ENCODE measurements around the gene STON1.
"Not testable (repeated sequence)": the region's sequence is repeated elsewhere in the genome, so short reads cannot be mapped to it uniquely, and the experiment has no call there.

Gene STON1, protein sequence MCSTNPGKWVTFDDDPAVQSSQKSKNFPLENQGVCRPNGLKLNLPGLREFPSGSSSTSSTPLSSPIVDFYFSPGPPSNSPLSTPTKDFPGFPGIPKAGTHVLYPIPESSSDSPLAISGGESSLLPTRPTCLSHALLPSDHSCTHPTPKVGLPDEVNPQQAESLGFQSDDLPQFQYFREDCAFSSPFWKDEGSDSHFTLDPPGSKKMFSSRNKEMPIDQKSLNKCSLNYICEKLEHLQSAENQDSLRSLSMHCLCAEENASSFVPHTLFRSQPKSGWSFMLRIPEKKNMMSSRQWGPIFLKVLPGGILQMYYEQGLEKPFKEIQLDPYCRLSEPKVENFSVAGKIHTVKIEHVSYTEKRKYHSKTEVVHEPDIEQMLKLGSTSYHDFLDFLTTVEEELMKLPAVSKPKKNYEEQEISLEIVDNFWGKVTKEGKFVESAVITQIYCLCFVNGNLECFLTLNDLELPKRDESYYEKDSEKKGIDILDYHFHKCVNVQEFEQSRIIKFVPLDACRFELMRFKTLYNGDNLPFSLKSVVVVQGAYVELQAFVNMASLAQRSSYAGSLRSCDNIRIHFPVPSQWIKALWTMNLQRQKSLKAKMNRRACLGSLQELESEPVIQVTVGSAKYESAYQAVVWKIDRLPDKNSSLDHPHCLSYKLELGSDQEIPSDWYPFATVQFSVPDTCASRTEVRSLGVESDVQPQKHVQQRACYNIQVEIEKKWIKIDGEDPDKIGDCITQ

DNA sequence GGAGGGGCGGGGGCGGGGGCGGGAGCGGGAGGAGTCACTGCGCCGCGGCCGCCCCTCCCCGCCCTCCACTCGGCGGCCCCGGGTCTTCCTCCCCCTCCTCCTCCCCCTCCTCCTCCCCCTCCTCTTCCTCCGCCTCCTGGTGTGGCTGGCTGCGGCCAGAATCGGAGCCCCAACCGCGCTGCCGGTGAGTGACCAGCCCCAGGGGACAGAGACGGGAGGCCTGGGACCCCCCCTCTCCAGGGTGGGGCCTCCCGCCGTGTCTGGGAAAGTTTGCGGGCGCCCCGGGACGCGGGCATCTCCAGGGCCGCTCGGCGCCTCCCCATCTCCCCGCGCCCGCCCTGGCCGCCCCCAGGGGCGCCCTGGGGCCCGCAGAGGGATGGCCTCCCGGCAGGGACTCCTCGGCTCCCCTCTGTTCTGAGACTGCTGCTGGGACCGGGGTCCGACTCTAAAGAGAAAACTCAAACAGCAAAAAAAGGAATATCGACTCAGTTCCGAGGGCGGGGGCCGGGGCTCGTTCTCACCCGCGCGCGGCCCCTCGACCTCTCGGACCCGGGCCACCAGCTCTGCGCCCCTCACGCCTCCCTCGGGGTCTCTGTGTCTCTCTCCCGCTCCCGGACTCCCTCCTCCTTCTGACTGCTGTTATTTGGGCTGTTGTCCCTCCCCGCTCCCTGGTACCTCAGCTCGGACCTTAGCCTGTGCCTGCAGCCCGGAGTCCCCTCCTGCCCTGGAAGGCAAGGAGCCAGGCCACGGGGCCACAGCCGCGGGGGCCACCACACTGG is at the start of gene STON1:
Gene STON1, plus strand, starts transcription at position 122 of the 779 bp plus-strand sequence. CDS start 50,480 bp downstream, outside the sequence.
- DNase-seq (ENCODE audit: low read depth), result peak; percentile 25

DNA sequence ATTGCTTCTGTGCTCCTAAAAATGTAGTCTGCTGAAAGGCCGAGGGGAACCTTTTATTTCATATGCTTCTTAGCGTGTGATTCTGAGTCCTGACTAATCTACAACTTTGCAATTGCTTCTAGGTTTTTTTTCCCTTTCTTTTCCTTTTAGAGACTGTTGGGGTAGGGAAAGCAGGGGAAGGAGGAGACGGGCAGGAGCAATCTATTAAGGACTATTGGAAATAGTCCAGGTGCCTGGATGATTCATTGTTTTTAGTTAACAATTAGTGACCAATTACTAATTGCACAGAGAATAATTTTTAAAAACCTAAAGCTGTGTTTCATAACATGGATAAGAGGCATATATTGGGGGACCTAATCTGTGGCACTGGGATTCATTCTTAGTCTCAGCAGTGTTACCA is 49.4 kb upstream of the STON1 start:
- DNase-seq (ENCODE audit: low read depth), result no peak

DNA sequence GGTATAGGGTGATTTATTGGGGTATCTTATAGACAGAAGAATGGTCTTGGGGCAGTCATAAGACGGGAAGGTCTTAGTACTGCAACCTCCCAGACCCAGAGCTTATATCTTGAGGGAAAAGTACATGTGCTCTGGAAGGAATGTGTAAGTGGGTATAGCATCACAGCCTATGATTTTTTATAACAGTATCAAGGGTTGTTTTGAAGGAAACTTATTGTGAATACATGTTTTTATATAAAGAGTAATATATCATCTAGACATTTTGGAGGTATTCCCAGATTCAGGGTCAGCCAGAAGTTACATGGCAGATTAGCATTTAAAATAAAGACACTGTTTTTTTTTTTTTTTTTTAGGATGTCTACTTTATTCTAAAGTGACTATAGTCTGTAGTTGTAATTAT is 47.6 kb upstream of the STON1 start:
- no peak for DNase-seq (ENCODE audit: low read depth)

DNA sequence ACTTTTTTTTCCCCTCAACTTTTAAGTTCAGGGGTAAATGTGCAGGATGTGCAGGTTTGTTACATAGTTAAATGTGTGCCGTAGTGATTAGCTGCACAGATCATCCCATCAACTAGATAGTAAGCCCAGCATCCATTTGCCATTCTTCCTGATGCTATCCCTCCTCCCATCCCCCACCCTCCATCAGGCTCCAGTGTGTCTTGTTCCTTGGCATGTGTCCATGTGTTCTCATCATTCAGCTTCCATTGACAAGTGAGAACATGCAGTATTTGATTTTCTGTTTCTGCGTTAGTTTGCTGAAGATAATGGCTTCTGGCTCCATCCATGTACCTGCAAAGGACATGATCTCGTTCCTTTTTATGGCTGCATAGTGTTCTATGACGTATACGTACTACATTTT is 47.2 kb upstream of the STON1 start:
- DNase-seq (ENCODE audit: low read depth), result no peak

DNA sequence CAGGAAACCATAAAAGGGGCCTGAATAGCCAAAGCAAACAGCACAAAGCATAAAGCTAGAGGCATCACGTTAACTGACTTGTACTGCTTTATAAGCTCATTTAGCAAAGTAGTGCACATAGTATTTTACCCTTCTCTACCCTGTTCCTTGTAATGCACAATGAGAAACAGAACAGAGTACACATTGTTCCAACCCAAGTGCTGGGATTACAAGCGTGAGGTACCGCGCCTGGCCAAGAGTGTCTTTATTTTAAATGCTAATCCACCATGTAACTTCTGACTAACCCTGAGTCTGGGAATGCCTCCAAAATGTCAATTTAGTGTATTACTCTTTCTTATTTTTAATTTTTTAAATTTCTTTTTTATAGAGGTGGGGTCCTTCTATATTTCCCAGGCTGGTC is 46.4 kb upstream of the STON1 start:
- DNase-seq (ENCODE audit: low read depth), result no peak

DNA sequence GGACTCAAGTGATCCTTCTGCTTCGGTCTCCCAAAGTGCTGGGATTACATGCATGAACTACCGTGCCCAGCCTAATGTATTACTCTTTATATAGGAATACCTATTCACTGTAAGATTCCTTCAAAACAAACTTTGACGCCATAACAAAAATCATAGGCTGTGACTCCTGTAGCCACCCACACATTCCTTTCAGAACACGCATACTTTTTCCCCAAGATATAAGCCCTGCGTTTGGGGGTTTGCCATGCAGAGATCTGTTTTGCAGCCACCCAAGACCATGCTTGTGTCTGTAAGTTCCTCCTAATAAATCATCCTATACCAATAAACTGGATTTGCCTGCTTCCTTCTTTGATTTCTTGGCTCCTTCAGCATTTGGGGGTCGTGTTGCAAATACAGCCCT is 46.0 kb upstream of the STON1 start:
- no peak for DNase-seq (ENCODE audit: low read depth)

DNA sequence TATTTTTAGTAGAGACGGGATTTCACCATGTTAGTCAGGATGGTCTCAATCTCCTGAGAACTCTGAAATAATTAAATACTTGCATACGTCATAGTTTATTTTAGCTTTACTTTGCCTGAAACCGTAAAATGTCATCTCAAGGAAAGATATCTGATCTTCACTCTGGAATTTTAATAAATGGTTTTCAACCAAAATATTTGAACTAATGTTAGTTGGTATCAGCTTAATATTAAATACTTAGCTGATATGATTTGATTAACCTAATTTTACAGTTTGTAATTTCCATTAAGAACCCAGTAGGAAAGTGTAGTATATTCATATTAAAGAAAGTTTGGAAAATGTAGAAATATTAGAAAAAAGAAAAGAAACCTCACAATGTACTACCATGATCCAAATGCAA is 41.4 kb upstream of the STON1 start:
- no peak for DNase-seq (ENCODE audit: low read depth)

DNA sequence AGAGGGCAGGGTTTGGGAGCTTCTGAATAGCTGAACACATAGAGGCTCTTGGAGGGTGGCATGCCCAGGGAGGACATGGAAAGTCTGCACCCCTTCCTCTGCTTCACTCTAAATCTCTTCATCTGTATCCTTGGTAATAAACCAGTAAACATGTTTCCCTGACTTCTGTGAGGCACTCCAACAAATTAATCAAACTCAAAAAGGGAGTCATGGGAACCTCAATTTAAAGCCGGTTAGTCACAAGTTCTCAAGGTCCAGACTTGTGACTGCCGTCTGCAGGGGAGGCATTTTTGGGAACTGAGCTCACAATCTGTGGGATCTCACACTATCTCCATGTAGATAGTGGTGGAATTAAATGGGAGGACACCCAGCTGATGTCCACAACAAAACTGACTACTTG is 33.1 kb upstream of the STON1 start:
- DNase-seq (ENCODE audit: low read depth), result no peak

DNA sequence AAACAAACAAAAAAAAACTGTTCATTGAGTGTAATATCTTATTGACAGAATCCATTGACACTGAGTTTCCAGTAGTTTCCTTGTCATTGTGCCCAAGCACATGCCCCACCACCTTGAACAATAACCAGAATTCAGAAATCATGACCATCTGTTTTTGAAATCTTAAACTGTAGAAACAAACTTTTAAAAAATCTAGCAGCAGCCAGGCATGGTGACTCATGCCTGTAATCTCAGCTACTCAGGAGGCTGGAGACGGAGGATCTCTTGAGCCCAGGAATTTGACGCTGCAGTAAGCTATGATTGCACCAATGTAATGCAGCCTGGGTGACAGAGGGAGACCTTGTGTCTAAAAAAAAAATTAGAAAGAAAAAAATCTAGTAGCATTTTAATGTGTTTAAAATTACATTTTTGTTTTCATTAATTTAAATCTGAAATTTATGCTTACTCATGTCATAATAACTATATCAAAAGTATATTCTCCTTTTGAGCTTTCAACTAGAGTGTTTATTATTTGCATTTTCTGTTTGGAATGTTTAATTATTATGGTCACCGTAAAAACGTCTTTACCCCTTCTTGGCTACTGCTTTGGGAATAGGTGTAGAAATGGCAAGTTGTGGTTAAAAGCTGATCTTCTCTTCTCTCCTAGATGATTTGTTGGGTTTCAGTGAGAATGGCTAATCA is 25.2 kb upstream of the STON1 start:
- DNase-seq (ENCODE audit: low read depth), result no peak

DNA sequence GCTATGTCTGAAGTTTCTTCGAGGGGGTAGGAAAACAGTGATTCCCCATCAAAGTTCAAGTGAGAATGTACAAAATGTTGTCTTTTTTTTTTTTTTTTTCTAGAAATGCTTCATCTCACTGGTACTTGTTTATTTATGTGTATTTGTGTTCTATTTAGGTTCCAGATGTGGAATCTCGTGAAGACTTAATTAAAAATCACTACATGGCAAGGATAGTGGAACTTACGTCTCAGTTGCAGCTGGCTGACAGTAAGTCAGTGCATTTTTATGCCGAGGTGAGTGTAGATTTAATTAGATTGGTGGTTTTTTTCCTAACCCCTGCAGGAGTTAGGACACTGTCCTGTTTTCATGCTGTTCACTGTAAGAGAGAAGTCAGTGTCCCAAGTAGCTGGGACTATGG is 22.8 kb upstream of the STON1 start:
- no peak for DNase-seq (ENCODE audit: low read depth)

DNA sequence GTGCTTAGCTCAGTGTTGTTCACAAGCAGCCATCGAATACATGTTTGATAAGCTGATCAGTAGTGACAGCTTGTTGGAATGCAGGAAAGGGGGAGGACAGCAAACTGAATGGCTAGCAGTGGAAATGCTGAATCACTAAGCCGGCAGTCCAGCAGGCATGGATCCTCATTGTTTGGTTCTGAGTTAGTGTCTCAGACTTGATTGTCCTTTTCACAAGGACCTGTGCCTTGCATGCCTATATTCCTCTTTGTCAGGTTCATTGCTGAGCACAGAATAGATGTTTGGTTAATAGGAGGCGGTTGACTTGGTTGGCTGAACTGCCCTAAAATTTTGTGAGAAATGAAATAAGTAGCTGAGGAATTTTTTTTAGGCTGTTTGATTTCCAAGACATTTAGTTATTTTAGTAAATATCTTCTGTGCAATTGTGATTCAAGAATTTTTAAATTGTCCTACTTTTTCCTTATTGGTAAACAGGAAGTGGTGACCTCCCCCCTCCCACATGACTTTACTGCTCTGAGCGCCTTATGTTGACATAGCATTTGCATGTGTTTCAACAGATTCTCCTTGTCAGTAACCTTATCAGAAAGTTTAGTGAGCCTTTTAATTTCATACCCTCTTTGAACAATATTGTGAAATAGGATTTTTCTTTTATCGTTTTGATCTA is 21.4 kb upstream of the STON1 start:
- peak; percentile 22 for DNase-seq (ENCODE audit: low read depth)

DNA sequence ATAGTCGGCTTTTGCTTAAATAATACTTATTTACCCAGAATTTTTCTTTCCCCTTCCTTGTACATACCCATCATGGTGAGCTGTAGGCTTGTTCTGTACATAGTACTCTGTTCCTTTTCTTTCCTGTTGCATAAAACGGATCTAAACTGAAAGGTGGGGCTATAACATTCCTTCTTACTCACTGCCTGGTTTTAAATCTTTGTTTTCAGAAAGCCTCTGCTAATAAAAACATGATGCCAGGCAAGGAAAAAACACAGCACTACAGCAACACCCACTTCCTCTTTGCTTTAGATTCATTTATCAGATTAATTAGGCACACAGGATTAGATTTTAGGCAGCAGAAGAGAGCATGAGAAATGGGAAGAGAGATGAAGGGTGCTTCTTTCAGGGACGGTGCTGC is 19.6 kb upstream of the STON1 start:
- no peak for DNase-seq (ENCODE audit: low read depth)

DNA sequence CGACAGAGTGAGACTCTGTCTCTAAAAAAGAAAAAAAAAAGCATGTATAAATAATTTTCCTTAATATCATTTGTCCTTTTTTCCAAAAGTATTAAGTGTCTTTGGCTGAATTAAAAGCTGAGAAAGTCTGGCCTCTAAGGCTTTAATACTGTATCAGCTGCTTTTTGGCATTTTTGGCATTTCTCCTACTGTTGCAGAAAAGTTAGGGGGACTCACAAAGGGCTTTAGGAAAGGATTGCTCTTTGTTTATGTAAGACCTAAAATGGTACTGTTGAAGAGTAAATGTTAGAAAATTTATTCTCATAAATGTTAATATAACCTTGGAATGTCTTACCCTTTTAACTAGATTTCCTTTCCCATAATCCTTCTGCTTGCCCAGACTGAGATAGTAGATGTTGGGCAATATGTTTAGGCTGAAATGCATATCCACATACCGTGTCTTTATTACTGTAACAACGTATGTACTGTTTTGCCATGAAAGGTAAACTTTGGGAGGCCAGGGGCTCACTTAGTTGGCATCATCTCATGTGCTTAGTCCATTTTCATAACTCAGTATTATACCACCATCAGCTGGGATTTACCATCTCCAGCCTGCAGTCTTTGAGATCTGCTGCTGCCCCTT is 18.0 kb upstream of the STON1 start:
- DNase-seq (ENCODE audit: low read depth), result no peak

DNA sequence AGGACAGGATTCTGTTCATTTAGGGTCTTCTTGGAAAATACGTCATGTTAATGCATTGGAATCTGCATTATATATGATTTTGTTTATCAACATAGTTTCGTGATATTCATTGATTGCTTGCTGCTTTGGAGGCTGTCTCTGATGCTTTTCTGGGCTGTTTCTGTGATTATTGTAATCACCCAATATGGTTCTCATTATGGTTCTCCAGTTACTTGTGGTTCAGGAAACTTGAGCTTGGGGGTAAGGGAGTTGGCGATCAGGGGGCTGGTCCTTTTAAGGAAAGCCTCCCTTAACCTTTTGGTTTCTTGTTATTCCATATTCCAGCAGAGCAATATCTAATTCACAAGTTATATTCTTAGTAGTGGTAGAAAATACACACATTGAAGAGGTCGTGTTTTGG is 17.4 kb upstream of the STON1 start:
- DNase-seq (ENCODE audit: low read depth), result no peak

DNA sequence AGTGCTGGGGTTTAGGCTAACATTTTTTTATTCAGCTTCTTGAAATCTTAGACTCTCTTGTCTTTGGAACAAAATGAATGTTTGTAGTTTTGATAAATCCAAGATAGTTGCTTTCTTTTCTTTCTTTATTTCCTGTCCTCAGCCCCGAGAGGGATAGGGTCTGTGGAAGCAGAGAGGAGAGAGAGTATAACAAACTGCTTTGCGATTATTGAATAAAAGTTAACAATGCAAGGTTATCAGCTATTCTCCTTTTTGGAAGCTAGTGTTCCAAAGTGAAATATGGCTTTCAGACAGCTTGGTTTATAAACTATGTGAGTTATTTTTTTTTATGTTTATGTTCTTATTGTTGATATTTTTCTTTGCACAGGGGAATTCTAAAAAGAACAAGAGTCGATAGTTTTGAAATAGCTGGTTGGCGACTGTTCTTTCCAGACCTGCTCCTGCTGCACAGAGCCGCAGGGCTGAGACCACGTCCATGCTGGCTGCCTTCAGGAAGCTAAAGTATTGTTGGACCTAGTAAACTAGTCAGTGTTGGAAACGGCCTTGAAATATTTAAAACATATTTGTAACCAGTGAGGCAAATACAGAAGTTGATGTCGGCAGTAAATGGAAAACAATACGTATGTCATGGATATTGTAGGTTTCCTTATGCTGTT is 15.5 kb upstream of the STON1 start:
- DNase-seq (ENCODE audit: low read depth), result no peak

DNA sequence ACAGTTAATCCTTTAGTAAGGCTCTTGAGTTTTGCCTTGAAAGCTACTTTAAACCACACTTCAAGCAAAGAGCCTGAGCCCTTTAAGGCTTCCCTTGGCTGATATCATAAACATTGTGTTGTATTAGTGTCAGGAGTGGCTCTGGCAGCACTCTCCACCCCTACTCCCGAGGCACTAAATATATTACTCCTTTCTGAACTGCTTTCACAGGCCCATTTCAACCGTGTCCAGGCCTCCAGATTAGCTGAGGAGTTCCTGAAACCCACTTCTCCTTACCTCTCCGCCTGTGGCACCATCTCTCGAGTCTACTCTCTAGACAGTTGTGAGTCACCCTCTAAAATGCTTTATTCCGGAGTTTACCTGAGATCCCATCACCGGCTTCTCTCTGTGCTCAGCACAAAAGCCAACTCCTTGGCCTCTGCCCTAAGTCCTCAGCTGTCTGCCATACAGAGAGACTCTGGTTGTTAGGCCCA is 14.4 kb upstream of the STON1 start:
- DNase-seq (ENCODE audit: low read depth), result no peak

DNA sequence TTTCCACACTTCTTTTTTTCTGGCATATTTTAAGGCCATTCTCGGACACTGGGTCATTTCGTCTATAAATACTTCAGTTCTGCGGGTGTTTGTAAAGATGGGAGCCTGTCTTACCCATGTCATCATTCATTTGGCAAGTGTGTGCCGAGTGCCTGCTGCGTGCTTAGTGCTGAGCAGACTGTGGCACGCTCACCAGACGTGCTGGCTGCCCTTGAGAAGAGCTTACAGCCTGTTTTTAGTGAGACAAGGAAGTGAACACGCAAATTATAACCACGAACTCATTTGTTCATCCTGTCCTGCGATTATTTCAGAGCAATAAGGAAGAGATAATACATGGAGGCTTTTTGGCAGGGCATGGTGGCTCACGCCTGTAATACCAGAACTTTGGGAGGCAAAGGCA is 10.4 kb upstream of the STON1 start:
- DNase-seq (ENCODE audit: low read depth), result peak; percentile 27

DNA sequence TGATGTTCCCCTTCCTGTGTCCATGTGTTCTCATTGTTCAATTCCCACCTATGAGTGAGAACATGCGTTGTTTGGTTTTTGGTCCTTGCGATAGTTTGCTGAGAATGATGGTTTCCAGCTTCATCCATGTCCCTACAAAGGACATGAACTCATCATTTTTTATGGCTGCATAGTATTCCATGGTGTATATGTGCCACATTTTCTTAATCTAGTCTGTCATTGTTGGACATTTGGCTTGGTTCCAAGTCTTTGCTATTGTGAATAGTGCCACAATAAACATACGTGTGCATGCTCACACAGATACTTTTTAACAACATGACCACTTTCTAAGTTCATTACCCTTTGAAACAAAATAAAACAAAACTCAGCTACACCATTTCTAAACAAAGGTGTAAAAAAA is 5.2 kb upstream of the STON1 start:
- not testable (repeated sequence) for DNase-seq (ENCODE audit: low read depth)

DNA sequence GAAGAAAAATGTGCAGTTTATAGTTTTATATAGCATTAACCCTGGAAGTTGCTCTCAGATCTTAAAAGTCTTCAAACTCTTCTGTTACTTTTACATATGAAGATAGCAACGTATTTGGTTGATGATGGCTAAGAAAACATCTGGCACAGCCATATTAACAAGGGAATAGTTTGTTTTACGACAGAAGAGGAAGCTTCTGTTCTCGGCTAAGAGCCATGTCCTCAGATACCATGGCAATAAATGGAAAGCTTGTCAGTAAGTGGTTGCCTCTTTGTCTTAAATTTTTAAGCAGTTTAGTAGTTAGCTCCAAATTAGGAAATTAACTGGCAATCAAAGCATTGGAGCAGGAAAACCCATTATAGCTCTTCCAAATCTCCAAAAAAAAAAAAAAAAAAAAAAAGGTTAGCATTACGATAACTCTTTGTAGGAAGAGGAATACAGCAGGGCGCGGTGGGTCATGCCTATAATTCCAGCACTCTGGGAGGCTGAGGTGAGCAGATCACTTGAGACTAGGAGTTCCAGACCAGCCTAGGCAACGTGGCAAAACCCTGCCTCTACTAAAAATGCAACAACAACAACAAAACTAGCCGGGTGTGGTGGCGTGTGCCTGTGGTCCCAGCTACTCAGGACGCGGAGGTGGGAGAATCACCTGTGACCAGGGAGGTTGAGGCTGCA is 4.5 kb upstream of the STON1 start:
- no peak for DNase-seq (ENCODE audit: low read depth)
